GM19463 (cell line): ENCODE data around the gene PPFIBP1.

Experiments used
- ATAC-seq: cut with Tn5 transposase; IDR thresholded peaks from one replicate; pipeline ENCODE4 v1.9.1; 2021; ENCODE audit warnings: mild to moderate bottlenecking, moderate library complexity; ENCODE audit not compliant: unreplicated experiment

The PPFIBP1 gene

GRCh38 chr12:27523642-27524493, at the start of gene PPFIBP1:
Gene PPFIBP1 (plus strand): TSS chr12:27524206. CDS start chr12:27633397, 109,191 bp downstream.
- peak; percentile 95 for ATAC-seq

- ATAC-seq = no peak
These were observed 49.7 kb upstream of the PPFIBP1 start for GRCh38 chr12:27474344-27474743.

GRCh38 chr12:27477049-27477448, 47.0 kb upstream of the PPFIBP1 start:
- ATAC-seq = no peak

- no peak for ATAC-seq
These were observed 45.1 kb upstream of the PPFIBP1 start for GRCh38 chr12:27478949-27479348.

- ATAC-seq = no peak
These were observed 44.0 kb upstream of the PPFIBP1 start for GRCh38 chr12:27480016-27480415.

GRCh38 chr12:27486961-27487360, 37.0 kb upstream of the PPFIBP1 start:
- ATAC-seq = no peak

GRCh38 chr12:27488479-27488878, 35.5 kb upstream of the PPFIBP1 start:
- ATAC-seq = no peak

- no peak for ATAC-seq
These were observed 32.8 kb upstream of the PPFIBP1 start for GRCh38 chr12:27491226-27491625.

- ATAC-seq = no peak
These were observed 30.6 kb upstream of the PPFIBP1 start for GRCh38 chr12:27493260-27493940.

GRCh38 chr12:27497446-27497845, 26.6 kb upstream of the PPFIBP1 start:
- no peak for ATAC-seq

- peak; percentile 68 for ATAC-seq
These were observed 25.9 kb upstream of the PPFIBP1 start for GRCh38 chr12:27498149-27498548.

GRCh38 chr12:27498761-27499160, 25.2 kb upstream of the PPFIBP1 start:
- ATAC-seq = no peak

GRCh38 chr12:27499377-27499776, 24.6 kb upstream of the PPFIBP1 start:
- ATAC-seq = no peak

GRCh38 chr12:27500546-27500945, 23.5 kb upstream of the PPFIBP1 start:
- no peak for ATAC-seq

GRCh38 chr12:27502021-27502435, 22.0 kb upstream of the PPFIBP1 start:
- no peak for ATAC-seq

GRCh38 chr12:27504507-27504906, 19.5 kb upstream of the PPFIBP1 start:
- ATAC-seq = no peak

- ATAC-seq = no peak
These were observed 18.9 kb upstream of the PPFIBP1 start for GRCh38 chr12:27505109-27505508.

- no peak for ATAC-seq
These were observed 18.2 kb upstream of the PPFIBP1 start for GRCh38 chr12:27505761-27506160.

- no peak for ATAC-seq
These were observed 17.3 kb upstream of the PPFIBP1 start for GRCh38 chr12:27506645-27507189.

GRCh38 chr12:27508736-27509431, 15.1 kb upstream of the PPFIBP1 start:
- ATAC-seq = no peak

- no peak for ATAC-seq
These were observed 12.8 kb upstream of the PPFIBP1 start for GRCh38 chr12:27511031-27511722.
